HG02798 (cell line): ENCODE data around the gene CDK10.

Source experiments
- ATAC-seq: cut with Tn5 transposase; IDR thresholded peaks from one replicate; pipeline ENCODE4 v1.9.1; 2021; ENCODE audit warnings: mild to moderate bottlenecking; ENCODE audit not compliant: unreplicated experiment, poor library complexity

The CDK10 gene

DNA sequence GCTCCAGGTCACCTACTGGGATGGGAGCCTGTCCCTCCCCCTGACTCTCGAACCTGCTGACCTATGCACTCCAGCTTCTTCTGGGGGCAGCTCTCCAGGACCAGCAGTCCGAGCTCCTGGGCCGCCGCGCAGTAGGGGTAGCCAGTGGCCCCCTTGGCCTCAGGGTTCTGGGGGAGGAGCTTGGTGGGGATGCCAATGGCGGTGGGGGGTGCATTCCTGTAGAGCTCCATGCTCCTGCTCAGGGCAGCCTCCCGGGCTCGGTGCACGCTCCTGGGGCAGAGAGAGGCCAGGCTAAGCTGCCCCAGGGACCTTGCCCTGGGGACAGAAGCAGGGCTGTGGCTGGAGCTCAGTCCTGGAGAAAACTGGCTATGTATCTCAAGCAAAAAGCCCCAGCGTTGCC, 22.7 kb downstream of the CDK10 start:
- no peak for ATAC-seq

DNA sequence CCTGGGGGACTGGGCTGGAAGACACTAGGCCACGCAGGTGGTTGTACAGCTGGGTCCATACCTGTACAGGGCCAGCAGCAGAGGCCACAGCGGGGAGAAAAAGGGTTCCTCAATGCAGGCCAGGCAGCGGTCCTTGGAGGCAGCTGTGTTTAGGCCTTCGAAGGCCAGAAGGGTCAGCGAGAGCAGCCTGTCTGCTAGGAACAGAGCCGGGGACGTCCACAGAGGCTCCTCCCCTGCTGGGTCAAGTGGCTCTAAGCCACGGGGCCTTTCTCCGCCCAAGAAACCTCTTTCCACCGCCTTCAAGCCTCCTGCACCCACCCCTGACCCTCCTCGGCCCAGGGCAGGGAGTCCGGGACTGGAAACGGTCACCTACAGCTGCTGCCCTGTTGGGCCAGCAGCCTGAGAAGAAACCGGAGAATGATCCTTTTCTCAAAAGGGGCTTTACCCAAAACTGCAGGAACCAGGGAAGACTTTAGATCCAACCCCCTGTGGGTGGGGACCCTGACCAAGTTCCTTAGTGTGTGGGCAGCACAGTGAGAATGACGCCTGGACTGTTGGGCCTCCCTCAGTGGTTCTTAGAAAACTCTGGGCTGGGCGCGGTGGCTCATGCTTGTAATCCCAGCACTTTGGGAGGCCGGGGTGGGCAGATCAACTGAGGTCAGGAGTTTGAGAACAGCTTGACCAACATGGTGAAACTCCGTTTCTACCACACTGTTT, 23.4 kb downstream of the CDK10 start:
- ATAC-seq, result no peak

DNA sequence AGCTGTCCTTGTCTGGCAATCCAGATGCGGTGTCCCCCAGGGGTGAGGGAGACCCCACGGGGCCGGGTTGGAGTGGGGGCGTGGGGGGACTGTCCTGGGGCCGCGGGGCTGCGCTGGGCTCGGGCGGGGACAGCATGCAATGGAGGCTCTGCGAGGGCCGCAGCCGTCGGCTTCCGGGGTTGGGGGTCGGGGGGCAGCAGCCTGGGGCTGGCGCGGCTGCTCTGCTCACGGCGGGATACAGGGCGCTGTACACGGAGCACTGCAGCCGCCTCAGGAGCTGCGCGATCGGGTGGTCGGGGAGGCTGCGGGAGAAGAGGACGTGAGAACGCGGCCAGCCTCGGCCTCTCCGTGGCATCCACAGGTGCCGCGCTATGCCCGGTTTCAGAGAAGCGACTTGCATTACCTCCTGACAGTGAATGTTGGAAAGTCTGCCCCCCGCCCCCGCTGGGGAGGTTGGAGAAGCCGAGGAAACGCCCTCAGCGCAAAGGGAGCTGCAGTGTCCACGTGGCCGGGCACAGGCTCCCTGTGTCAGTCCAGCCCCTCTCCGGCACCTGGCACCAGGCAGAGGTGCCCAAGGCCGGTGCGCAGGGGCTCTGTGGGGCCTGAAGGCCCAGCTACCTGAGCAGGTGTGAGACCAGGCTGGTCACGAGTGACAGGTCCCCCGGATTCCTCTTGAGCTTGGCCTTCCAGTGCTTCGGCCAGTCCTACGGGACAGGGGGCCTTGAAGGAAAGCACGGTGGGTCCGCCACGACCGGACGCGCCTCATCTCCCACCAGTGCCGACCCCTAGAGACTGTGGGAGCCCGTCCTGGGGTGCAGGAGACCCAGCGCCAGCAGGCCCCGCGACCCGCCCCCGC, 24.4 kb downstream of the CDK10 start:
- no peak for ATAC-seq

- ATAC-seq, result no peak
Observed at GRCh38 chr16:89711601-89712273, 25.2 kb downstream of the CDK10 start.

- ATAC-seq, result no peak
Observed at GRCh38 chr16:89712274-89712781, 25.8 kb downstream of the CDK10 start.

- ATAC-seq, result no peak
Observed at GRCh38 chr16:89716493-89716892, 30.0 kb downstream of the CDK10 start.

GRCh38 chr16:89716916-89717687, 30.6 kb downstream of the CDK10 start:
- ATAC-seq, result no peak

DNA sequence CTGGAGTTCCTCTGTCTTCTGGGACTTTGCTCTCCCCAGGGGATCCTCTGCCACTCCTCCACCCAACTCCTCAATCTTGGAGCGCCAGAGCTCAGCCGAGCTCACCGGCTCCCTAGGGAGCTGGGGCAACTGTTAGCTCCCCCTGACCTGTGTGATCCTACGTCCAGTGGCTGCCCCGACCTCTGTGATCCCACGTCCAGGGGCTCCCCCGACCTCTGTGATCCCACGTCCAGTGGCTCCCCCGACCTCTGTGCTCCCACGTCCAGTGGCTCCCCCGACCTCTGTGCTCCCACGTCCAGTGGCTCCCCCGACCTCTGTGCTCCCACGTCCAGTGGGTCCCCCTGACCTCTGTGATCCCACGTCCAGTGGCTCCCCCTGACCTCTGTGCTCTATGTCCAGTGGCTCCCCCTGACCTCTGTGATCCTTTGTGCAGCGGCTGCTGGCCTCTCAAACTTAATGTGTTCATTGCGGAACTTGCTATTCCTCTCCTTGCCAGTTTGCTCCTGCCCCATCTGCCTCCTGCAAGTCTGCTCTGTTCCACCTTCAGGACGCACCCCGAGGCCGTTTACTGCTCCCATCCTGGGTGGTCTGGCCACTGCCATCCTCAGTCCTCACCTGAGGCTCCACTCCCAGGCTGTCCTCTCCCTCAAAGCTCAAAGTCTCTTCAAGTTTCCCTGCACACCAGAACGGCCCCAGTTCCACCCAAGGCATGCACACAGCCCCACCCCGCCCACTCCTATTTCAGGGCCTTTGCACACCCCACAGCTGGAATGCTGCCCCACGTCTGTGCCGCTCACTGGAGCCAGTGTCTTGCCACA, 31.4 kb downstream of the CDK10 start:
- no peak for ATAC-seq

GRCh38 chr16:89720551-89720812, 34.0 kb downstream of the CDK10 start:
- ATAC-seq, result peak; percentile 30

GRCh38 chr16:89720813-89721545, 34.5 kb downstream of the CDK10 start, which contains the start of the genes VPS9D1 and ZNF276:
VPS9D1 (minus strand) TSS chr16:89720898; CDS start chr16:89720861, 37 bp downstream.
ZNF276 (plus strand) TSS chr16:89721537; CDS start chr16:89721641, 104 bp downstream.
- ATAC-seq, result peak; percentile 64

GRCh38 chr16:89721546-89722391, 35.3 kb downstream of the CDK10 start:
- peak; percentile 29 for ATAC-seq

DNA sequence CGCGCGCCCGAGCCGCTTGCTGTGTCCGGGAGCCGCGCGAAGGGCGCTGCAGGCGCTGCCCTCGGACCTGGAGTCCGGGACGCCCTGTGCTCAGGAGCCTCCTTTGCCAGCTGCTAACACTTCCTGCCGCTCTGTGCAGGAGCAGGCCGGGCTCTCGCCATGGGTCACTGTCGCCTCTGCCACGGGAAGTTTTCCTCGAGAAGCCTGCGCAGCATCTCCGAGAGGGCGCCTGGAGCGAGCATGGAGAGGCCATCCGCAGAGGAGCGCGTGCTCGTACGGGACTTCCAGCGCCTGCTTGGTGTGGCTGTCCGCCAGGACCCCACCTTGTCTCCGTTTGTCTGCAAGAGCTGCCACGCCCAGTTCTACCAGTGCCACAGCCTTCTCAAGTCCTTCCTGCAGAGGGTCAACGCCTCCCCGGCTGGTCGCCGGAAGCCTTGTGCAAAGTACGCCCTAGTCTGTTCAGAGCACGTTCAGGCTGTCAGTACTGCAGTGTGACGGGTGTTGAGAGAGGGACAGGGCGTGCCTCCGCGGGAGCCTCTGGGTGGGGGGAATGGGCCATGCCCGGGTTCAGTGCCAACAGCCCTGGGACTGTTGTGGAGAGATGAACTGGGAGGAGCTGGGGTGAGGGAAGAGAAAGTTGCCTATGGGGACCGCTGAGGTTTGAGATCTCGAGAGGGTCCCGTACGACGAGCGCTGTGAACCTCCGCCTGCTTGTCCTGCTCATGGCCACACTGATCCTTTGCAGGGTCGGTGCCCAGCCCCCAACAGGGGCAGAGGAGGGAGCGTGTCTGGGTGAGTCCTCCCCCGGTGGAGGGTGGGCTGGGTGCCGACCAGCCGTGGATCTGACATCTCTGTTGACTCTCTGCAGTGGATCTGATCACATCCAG, 36.1 kb downstream of the CDK10 start:
- no peak for ATAC-seq

- no peak for ATAC-seq
Observed at GRCh38 chr16:89723279-89724250, 37.1 kb downstream of the CDK10 start.

DNA sequence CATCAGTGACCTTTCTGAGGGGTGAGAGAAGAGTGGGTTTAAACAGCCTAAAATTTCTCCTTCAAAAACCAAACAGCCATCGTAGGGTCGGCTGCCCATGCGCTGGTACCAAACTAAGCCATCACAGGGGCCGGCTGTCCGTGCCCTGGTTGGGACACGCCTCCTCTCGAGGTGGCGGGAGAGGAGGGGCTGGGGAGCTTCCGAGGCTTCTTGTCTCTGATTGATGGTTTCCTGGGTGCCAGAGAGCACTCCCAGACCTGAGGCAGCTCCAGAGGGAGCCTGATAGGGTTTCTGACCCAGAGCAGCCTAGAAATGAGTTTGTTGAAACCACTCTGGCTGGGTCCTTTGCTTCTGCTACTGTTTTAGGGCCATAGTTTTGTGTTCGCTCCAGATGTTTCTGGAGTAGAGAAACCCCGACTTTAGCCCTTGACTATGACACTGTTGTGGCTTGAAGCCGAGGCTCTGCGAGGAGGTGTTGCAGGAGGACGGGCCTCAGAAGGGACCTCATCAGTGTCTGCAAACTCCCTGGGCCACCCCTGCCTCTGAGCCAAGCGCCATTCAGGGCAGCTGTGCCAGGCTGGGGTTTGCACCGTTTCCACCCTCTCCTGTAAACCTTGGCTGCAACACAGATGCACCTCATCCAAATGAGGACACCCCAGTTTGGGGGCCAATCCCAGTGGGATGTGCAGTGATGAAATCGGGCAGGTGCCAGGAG, 41.1 kb downstream of the CDK10 start:
- no peak for ATAC-seq

DNA sequence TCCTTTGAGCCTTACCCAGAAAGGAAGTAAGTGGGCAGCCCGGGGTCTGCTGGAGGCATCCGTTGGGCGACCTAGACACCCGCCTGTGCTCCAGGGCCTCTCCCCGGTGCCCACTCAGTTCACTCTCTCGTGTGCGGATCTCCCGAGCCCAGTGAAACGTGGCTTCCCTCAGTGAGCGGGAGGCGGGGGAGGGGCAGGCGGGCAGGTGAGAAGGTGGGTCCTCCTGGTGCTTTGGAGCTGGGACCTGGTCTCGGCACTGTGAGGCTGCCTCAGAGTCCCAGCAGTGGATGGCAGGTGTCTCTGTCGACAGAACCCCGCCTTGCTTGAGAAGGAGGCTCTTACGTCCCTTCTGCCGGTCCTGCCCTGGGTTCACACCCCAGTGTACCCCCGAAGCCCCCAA, 42.8 kb downstream of the CDK10 start:
- ATAC-seq, result no peak
